HG03139 (cell line): ENCODE data around the gene TDRKH.

Experiments used
- ATAC-seq: cut with Tn5 transposase; IDR thresholded peaks from one replicate; pipeline ENCODE4 v1.9.1; 2021; ENCODE audit not compliant: unreplicated experiment

The TDRKH gene

DNA sequence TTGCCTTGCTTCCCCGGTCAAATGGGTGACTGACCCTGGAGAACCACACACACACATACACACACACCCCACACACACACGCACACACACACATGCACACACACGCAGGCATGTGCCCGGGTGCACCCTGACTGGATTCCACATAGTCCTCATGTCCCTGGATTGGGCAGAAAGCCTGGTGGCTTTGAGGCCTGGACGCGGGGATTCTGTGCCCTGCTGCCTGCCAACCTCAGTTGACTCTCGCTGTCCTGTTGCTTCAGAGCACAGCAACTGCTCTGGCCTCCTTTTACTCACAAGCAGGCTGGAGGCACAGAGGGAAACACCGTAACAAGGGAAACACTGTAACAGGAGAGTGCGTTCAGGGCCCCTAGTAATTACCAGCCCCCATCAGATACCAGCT lies 34.9 kb upstream of the TDRKH start:
- ATAC-seq: no peak

DNA sequence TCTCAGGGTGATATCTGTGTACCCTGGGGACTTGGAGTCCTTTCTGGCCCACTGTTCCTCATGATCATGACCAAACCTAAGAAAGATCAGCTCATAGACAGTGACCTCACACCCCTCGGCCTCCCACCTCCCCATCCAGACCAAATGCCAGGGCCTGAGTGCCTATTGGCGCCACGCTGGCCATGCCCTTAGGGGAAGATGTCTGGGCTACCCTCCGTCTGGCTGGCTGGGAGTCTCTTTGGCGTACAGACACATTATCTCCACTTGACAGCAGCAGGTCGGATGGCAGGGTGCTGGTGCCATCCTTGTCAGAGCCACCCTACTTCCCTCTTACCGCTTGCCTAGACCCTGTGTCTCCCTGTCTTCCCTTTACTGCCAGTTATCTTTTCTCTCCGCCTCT lies 32.9 kb upstream of the TDRKH start:
- no peak for ATAC-seq

DNA sequence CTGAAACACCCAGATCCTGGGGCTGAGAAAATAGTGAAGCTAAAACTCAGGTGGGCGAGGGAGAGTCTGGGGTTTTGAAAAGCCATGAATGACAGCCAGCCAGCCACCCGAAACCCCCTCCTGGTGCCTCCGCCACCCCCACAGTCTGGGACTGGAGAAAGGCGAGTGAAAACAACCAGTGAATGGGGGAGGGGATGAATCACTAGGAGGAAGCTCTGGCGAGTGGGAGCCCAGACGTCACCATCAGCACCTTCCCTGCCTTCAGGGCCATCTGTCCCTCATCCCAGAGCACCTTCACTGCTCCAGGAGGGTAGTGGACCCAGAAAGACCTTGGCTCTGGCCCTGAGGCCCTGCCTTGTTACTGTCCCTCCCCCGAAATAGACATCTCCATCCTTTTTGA lies 32.1 kb upstream of the TDRKH start:
- no peak for ATAC-seq

DNA sequence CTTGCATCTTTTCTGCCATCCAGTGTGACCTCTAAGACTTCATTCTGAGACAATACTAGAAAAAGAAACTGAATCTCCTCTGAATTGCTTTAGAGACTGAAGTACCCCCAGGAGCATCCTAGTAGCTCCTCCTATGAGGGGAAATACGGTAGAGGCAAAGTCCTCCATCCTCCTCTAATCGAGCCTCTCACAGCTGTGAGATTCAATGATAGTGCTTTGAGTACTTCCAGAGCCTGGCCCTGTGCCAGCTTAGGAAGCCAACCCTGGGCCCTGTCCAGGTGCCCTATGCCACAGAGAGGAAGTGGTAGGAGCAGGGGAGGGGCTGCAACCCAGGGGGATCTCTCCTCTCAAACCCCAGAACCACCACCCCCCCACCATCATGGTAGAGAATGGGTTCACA lies 30.6 kb upstream of the TDRKH start:
- no peak for ATAC-seq

DNA sequence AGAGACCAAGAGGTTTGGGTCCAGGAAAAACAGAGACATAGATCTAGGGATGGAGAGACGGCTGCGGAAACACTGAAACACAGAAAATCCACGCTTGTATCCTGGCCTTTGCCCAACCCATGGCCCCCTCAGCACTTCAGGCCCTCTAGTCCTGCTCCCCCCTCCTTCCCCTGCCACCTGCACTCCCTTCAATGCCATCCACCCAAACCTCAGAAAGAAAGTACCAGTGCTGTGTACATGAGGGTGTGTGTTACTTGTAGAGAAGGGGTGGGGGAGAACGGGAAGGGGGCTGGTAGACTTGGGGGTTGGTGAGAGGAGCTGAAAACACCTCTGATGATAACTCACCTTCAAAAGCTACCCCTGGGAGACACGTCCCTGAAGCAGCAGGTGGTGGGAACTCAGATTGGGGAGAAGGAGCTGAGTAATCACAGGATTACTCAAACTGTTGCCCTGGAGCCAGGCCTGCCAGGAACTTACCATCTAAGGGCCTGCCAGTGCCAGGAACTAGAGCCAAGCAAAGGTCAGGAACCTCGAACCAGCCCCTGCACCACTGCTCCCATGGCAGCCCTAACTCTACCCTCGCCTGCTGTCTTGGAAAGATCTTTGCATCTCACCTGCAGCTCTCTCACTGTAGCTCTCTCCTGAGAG lies 29.8 kb upstream of the TDRKH start:
- no peak for ATAC-seq

DNA sequence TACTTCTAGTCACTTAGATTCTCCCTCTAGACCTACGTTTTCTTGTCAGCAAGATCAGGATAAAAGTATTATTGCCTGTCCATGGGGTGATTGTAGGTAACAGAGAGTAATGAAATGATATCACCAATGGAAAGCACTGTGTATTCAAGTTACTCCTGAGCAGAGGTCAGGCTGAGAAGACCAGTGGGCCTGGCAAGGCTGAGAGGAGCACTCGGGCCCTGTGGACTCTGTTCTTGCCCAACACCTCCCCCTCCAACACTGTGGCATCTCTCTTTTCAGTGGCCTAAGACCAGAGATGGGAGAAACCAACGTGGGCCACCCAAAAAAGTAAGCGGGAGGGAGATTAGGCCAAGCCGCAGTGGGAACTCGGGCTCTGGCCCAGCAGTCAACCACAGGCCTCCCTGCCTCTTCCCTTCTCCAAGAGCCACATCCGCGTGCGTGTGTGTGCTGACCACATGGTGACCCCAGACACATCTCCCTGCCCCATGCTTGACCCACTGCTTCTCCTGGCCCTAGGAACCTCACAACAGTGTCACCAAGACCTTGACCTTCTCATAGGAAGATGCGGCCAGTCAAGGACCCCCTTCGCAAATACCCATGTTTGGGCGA lies 29.0 kb upstream of the TDRKH start:
- ATAC-seq: no peak

DNA sequence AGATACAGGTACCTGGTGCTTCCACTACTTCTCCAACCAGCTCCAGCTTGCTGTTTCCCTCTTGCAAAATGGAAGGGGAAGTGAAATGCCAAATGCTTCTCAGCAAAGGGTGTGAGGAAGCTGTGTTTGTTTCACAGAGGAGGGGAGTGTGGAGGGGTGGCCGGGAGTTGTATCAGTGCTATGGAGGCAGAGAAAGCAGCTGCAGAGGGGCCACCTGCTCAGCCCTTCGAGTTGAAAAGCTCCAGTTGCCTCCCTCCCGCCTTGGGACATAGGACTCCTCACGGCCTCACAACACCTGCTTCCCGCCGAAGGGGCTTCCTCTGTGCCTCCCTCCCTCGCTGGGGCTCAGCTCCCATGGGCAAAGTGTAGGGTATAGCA lies 27.0 kb upstream of the TDRKH start:
- no peak for ATAC-seq

DNA sequence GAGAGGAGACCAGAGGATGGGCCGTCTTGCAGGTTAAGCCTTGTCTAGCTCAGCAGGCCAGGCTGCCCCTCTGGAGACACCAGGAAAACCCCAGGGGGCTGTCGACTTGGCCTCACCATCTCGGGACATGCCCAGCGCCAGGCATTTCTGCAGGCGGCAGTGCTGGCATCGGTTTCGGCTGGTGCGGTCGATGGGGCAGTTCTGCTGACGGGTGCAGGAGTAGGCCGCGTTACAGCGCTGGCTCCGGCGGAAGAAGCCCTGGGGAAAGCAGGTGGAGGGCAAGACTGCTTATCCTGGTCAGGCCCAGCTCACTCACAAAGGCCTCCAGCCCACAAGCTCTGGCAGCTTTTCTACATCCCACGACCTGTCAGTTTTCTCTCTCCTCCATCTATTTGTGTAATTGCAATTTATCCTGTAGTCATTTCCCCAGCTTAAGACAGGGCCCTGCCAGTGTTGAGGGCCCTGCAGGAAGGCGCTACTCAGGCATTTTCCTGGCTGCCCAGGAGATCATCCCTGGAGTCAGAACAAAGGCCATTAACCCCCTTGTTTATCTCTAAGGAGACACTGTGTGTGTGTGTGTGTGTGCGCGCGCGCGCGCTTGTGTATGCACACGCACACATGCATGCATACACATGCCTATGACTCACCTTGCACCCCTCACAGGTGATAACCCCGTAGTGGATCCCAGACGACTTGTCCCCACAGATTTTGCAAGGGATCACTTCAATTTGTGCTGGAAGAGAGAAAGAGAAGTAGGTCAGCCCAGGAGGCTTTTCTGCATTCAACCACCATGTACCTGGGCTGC lies 26.4 kb upstream of the TDRKH start:
- ATAC-seq: no peak

DNA sequence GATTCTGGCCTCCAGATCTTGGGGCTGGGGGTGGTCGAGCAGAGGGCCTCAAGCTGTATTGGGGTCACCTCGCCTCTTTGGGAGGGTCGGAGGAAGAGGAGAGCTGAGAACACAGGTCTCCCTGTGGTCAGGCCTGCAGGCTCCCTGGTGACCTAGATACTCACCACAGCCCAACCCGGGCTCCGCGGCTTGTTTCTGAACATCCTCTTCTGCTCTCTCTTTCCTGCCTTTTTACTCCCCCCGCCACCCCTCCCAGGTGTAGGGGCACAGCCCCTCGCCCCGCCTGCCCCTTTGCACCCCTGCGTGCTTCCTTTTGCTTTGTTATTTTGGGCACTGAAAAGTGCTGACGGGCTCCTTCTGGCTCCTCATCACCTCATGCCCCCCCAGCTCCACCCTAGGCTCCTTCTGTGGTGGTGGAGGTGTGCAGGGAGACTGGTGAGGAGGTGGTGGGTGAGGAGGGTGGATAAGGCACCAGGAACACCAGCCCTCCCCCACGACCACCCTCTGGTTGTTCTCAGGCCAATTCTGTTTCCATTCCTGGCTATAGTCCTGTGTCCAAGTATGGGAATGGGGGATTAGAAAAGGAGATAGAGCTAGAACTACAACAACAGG lies 25.5 kb upstream of the TDRKH start:
- ATAC-seq: no peak

DNA sequence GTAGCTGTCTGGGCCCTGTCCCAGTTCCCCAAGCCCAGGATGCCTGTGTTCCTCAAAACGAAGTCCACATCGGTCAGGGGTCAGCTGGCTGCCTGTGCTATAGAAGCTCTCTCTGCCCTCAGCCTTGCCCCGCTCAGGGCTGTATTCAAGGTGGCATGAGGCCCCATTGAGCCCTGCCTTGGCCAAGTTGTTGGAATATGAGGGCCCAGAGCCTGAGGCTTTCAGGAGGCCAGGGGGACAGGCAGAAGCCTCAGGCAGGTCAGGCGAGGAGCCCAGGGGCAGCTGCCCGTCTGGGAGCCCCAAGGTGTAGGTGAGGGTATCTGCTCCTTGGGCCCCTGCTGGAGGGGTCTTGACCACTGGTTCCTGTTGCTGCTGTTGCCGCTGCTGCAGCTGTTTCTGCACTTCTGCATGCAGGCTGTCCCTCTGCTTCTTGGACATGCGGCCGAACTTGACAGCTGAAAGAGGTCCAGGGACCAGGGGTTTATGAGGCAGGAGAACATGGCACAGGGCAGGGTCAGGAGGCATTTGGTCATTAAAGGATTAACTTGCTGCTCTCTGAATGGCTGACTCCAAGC lies 24.8 kb upstream of the TDRKH start:
- no peak for ATAC-seq

DNA sequence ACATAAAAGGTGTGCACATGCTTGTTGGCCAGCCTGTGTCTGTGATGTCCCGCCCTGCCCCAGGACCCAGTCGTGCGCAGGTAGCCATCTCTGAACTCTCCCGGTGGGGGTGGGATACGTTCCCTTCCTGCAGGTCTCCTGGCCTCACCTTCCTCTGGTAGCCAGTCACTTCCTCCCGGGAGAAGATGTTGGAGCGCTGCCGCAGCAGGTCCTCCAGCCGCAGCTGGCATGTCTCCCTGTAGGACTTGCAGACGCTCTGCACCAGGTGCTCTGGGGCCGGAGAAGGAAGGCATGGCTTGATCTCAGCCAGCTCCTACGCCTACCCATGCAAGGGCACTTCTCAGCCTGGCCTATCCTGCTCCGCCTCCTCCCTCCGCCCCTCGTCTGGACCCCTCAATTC lies 24.1 kb upstream of the TDRKH start:
- no peak for ATAC-seq

DNA sequence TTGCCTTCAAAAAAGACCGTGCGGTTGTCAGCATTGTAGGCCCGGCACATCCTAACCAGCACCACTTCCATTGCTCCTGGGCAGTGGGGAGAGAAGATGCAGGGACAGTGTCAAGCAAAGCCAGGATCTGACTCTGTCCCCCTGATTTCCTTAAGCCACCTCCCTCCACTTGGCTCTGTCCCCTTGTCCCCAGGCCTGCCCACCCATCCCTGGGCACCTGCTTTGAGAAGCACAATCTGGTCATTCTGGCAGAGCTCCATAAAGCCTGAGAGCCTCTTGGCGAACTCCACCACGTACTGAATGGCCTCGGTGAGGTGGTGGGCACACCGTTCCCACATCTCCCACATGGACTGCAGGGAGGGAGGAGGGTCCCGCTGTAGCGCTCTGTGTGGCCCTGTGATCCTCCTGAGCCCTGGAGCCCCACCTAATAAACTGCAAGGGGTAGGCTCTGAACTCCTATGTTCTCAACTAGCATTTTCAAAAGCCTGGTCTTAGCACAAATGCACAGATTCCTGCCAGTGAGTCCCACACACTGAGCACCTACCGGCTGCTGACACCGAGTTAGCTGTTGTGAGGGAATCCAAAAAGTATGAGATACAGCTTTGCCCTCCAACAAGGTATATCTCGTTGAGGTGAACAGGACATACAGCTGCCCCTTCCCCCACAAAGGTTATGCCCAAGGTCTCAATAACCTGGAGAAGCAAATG lies 23.1 kb upstream of the TDRKH start:
- no peak for ATAC-seq

DNA sequence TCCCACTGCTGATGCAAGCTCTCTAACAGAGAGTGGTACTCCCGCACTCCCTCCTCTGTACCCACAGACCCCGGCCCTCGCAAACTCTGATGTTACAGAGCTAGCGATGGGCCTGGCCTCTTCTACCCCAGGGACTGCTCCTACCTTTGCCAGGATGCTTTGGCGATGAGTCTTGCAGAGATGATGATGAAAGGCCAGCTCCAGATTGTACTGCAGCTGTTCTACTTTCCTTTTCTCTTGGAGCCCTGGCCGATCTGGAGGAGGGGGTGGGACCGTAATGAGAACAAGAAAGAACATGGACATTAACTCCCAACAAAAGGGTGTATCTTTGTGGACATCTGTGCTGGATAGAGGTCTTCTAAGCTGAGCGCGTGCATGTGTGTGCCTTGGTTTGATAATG lies 20.9 kb upstream of the TDRKH start:
- no peak for ATAC-seq

DNA sequence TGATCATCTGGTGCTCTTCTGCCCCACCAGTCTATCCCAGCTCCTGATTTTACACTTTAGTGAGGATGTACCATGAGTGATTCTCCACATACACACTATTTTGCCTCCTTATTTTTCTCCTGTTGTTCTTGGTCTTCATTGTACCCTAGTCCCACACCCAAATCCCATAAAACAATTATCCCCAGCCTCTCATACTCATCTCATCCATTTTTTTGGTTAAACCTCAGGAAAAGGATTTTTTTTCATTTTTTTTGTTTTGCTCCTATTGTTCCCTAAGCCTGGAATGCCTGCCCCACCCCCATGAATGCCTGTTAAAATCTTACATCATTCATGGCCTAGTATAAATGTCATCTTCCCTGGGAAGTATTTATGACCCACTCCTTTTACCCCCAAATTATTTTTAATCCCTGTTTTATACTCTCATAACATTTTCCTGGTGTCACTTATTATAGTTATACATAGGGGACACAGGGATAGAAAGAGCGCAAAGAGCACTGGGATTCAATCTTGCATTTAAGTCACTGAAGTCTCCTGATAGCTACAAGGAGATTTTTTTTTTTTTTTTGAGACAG lies 19.8 kb upstream of the TDRKH start:
- ATAC-seq: no peak

DNA sequence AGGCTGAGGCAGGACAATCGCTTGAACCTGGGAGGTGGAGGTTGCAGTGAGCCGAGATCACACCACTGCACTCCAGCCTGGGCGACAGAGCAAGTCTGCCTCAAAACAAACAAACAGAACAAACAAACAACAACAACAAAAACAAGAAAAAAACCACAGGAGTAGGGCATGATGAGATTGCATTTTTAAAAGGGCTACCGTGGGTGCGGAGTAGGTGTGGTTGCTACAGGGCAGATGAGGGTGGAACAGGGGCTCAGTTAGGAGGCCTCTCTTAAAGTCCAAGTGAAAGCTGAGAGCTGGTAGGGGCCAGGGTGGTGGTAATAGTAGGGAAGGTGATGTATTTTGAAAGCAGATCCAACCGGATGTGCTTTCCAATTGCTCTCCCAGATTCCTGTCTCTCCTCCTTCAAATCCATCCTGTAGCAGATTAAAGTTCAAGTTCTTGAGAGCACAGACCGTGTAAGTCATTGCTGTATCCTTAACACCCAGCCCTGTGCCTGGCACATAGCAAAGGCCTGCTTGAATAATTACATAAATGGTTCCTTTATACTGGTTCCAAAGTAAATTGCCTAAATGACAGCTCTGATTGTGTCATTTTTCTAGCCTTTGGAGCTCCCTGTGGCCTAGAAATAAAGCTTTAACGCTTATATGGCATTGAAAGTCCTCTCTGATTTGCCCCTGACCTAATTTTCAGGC lies 19.1 kb upstream of the TDRKH start:
- ATAC-seq: no peak

DNA sequence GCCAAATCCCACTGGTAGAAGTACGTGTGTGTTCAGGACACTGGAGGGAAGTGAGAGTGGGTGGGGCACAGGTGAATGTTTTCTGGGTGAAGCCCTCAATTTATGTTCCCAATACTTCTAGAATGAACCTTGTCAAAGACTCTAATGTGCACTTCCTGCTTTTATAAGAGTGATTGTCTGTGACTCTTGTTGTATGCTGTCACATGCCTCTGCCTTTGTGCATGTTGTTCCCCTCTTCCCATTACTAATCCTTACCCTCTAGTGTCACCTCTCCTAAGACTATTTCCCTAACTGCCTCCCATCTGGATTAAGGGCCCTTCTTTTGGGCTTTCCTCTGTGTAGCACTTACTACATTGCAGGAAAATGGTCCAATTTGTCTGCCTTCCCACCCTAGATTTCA lies 17.5 kb upstream of the TDRKH start:
- ATAC-seq: no peak

DNA sequence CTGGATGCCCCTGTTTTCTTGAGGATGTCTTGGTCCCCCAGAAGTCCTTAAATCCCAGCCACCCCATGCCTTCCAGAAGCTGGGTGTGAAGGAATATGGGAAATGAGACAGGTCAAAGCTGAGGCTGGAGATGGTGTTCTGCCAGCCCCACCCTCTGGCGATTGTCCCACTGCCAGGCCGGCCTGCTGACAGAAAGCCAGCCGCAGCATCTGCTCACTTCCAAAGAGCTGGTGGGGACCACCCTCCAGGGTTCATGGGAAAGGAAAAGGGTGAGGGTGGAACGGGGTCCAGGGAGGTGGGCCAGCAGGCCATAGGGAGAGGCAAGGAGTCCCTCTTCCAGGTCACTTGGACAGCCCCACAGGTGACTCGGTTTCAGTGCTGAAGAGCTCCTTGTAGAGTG lies 16.8 kb upstream of the TDRKH start:
- no peak for ATAC-seq

DNA sequence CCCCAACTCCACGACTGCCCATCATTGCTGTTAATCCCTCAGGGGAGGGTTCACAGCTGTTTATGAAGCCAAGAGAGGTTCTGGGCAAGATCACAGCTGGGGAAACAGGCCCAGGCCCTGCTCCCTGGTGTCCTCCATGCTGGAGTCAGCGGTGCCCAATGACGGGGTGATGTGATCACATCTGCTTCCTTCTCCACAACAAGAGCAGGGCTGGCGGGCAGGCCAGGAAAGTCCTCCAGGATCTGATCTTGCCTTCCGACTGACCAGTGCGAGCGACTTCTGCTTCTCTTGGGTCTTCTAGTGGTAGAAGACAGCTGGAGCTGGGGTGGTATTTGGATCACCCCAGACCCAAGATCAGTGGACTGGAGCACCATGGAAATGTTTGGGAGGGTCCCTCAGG lies 15.9 kb upstream of the TDRKH start:
- no peak for ATAC-seq

DNA sequence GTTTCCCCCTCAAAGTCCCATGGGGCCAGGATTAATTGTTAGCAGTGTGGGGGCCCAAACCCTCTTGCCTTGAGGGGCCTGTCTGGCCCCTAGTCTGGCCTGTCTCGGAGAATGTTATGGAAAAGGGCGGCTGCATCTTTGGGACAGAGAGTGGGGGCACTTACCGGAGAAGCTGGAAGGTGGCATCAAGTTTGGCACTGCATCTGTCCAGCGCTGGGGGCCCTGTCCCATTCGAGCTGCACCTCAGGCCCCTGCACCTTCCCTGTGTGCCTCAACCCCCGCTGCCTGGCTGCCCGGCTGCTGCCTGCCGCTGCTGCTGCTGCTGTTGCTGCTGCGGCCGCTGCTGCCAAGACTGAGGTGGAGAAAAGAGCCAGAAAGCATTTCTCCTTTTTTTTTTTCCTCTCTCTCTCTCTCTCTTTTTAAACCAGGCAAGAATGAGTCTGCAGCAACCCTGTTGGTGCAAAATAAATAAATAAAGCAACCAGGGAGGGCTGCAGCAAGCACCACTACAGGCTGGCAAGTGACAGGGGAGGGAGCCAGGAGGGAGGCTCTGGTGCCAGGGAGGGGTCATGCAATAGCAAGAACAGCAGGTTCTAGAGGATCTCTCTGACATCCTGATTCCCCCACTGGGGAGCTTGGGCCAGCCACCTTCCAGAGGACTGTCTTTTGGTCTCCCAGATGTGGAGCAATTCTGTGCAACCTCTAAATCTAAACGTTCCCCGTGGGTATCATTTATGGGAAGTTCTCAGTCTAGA lies 14.9 kb upstream of the TDRKH start, which contains the start of gene LINGO4:
LINGO4 (minus strand) TSS at position 354 of the 755 bp plus-strand sequence. CDS start 2,715 bp downstream, outside the sequence.
- ATAC-seq: no peak
